IPS DF 6.9 (cell line): Measurements from ENCODE around the gene MYMX.
A peak's percentile ranks its signal among the peaks of the same experiment; 100 is the strongest.

Source experiments
- DNase-seq: peaks from one replicate; pipeline ENCODE4 v3.0.0-alpha.2; 2013; ENCODE audit warnings: low read depth, low spot score
- H3K27ac ChIP-seq: one replicate; pipeline ENCODE4 v1.5.1; 2013; ENCODE audit warnings: low read length, control low read depth
- H3K27me3 ChIP-seq: 2 replicates; pipeline ENCODE4 v1.6.1; 2013; ENCODE audit warnings: mild to moderate bottlenecking, low read length; ENCODE audit not compliant: control insufficient read depth, insufficient read depth
- H3K36me3 ChIP-seq: 2 replicates; pipeline ENCODE4 v1.6.1; 2013; ENCODE audit warnings: low read length; ENCODE audit not compliant: control insufficient read depth, insufficient read depth
- H3K4me1 ChIP-seq: 2 replicates; pipeline ENCODE4 v1.6.1; 2013; ENCODE audit warnings: low read length; ENCODE audit not compliant: control insufficient read depth, insufficient read depth
- H3K4me3 ChIP-seq: 2 replicates; pipeline ENCODE4 v1.5.1; 2013; ENCODE audit warnings: mild to moderate bottlenecking, low read length
- H3K9me3 ChIP-seq: 2 replicates; pipeline ENCODE4 v1.6.1; 2013; ENCODE audit warnings: low read length, inconsistent platforms; ENCODE audit not compliant: control insufficient read depth, insufficient read depth
- WGBS: extraction: QIAGEN DNeasy Blood & Tissue Kit; methylation state at CpG from one replicate; pipeline ENCODE4 v1.1.7; 2013; ENCODE audit warnings: mixed read lengths, missing lambda C conversion rate; ENCODE audit not compliant: insufficient read length, insufficient coverage; 5-methylcytosine and 5-hydroxymethylcytosine counted together

MYMX gene

GRCh38 chr6:44258325-44258863 is 41.7 kb downstream of the MYMX start:
- H3K27ac ChIP-seq = no peak overlapping the region
- H3K27me3 ChIP-seq = no peaks in the 10 kb centered on the region
- no CpG with 5 or more reads among the region's 9 CpGs for WGBS
- H3K9me3 ChIP-seq = no peaks in the 10 kb centered on the region
- DNase-seq = no peak
- H3K4me1 ChIP-seq = 0 out of 2 replicates have a peak, but pooled peaks cover 2% of the 10 kb centered on the region
- H3K36me3 ChIP-seq = peaks cover 18% of the 10 kb centered on the region
- no peak overlapping the region for H3K4me3 ChIP-seq

DNA sequence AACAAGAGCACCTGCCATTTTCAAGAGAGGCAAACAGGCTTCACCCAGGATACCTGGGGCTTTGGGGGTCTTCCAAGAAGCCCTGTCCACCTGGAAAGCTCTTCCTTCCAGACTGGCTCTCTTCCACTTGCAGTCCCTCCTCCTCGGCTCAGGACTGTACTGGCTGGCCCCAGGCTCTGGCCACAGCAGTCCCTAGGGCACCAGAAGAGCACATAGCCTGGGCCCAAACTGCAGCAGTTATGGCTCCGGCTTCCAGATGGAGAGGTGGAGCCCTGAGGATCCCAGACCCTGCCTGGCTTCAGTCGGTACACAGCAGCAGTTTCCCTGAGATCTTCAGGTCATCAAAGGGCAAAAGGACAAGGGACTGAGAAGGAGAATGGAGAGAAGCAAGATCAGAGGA is 42.2 kb downstream of the MYMX start:
- Histone ChIP-seq H3K4me1 (peaks cover 6% of the 10 kb centered on the region; the same call in 1 of the 2 replicates), H3K27me3 (no peaks in the 10 kb centered on the region), H3K36me3 (peaks cover 13% of the 10 kb centered on the region), H3K9me3 (no peaks in the 10 kb centered on the region), H3K27ac (no peak overlapping the region), H3K4me3 (no peak overlapping the region)
- no CpG with 5 or more reads among the region's 3 CpGs for WGBS
- no peak for DNase-seq

DNA sequence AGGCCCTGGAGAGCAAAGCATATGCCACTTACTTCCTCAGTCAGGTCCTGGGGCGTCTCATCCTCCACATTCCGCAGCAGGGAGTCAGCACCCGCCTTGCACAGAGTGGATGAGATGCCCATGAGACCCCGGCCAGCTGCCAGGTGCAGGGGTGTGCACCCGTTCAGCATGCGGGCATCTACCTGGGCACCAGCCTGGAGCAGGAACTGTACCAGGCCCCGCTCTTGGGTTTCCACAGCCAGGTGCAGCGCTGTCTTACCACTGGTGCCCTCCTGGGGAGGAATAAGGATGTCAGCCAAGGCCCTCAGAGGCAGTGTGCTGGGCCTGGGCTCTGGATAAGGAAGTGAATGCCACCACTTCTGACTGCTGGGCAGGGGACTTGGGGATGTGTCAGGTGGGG is 43.3 kb downstream of the MYMX start:
- H3K27ac ChIP-seq = no peak overlapping the region
- H3K27me3 ChIP-seq = no peaks in the 10 kb centered on the region
- H3K9me3 ChIP-seq = no peaks in the 10 kb centered on the region
- no peak for DNase-seq
- WGBS = no CpG with 5 or more reads among the region's 8 CpGs
- H3K4me1 ChIP-seq = peaks cover 8% of the 10 kb centered on the region; the same call in 1 of the 2 replicates
- no peak overlapping the region for H3K4me3 ChIP-seq
- H3K36me3 ChIP-seq = peaks cover 3% of the 10 kb centered on the region

- H3K4me1 ChIP-seq = peaks cover 8% of the 10 kb centered on the region; the same call in 1 of the 2 replicates
- H3K36me3 ChIP-seq = no peaks in the 10 kb centered on the region
- no peaks in the 10 kb centered on the region for H3K9me3 ChIP-seq
- H3K27ac ChIP-seq = no peak overlapping the region
- WGBS = no CpG with 5 or more reads among the region's 6 CpGs
- H3K4me3 ChIP-seq = no peak overlapping the region
- no peaks in the 10 kb centered on the region for H3K27me3 ChIP-seq
- no peak for DNase-seq
These were observed 43.9 kb downstream of the MYMX start for GRCh38 chr6:44260451-44261297.

DNA sequence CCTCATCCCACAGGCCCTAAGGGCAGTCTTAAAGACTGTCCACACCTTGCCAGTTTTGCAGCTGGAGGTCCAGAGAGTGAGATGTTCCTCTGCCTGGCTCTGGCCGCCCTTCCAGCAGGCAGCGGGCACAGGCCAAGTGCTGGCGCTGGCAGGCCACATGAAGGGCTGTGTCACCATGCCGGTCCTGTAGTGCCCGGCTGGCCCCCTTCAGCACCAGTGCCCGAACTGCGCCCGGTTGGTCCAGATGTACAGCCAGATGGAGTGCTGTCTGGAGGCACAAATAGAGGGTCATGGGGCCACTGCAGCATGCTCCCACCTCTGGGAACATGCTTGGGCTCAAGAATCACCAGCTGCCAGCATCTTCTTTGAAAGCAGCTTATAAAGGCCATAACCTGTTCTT is 44.9 kb downstream of the MYMX start:
- no peak for DNase-seq
- H3K4me3 ChIP-seq = no peak overlapping the region
- H3K9me3 ChIP-seq = no peaks in the 10 kb centered on the region
- H3K36me3 ChIP-seq = no peaks in the 10 kb centered on the region
- peaks cover 8% of the 10 kb centered on the region; the same call in 1 of the 2 replicates for H3K4me1 ChIP-seq
- H3K27ac ChIP-seq = no peak overlapping the region
- H3K27me3 ChIP-seq = no peaks in the 10 kb centered on the region
- no CpG with 5 or more reads among the region's 8 CpGs for WGBS

DNA sequence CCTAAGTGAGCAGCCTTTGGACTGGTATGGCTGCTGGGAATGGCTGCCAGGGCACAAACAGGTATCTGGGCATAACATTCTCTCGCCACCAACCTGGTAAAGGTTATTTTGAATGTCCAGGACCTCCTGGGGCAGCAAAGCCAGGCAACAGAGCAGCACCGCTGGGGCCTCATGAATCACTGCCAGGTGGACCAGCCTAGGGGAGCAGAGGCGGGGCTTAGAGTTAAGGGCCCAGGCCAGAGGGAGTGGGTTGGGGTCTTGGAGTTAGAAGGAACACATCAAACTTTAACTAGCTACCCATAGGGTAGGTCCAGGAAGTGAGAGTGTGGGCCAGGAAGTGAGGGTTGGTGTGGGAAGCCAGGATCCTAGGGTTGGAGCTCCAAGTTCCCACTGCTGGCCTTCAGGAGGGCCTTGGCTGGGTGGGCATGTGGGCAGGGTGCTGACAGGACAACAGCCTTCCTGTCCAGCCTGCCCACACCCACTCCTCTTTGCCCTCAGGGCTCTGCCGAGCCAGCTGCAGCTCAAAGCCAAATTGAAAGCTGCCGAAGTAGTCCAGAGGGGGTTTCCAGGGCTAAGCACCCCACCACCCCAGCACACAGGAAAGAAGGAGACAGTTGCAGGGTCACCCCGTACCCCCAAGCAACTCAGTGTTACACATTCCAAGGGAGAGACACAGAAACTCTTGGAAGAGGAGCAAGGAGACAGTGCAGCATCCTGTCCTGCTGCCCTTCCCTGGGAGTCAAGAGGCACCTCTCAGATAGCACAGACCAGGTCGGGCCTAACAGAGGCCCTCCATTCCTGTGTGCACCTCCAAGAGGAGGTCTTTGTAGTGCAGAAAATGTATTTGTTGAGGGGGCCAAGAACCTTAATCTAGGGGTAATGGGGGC is 46.0 kb downstream of the MYMX start:
- no peak overlapping the region for H3K27ac ChIP-seq
- no peak for DNase-seq
- peaks cover 8% of the 10 kb centered on the region; the same call in 1 of the 2 replicates for H3K4me1 ChIP-seq
- WGBS = no CpG with 5 or more reads among the region's 7 CpGs
- no peaks in the 10 kb centered on the region for H3K9me3 ChIP-seq
- H3K4me3 ChIP-seq = no peak overlapping the region
- H3K27me3 ChIP-seq = no peaks in the 10 kb centered on the region
- no peaks in the 10 kb centered on the region for H3K36me3 ChIP-seq

GRCh38 chr6:44263354-44264100 is 46.8 kb downstream of the MYMX start:
- no peak overlapping the region for H3K4me3 ChIP-seq
- H3K4me1 ChIP-seq = peaks cover 11% of the 10 kb centered on the region; the same call in 1 of the 2 replicates
- H3K27me3 ChIP-seq = no peaks in the 10 kb centered on the region
- H3K36me3 ChIP-seq = no peaks in the 10 kb centered on the region
- no CpG with 5 or more reads among the region's 9 CpGs for WGBS
- H3K27ac ChIP-seq = no peak overlapping the region
- no peak for DNase-seq
- no peaks in the 10 kb centered on the region for H3K9me3 ChIP-seq

GRCh38 chr6:44264154-44265006 is 47.7 kb downstream of the MYMX start:
- Histone ChIP-seq H3K27me3 (no peaks in the 10 kb centered on the region), H3K4me1 (peaks cover 12% of the 10 kb centered on the region; the same call in 1 of the 2 replicates), H3K27ac (no peak overlapping the region), H3K9me3 (no peaks in the 10 kb centered on the region), H3K4me3 (peak overlapping the region; percentile 68; the same call in 1 of the 2 replicates), H3K36me3 (no peaks in the 10 kb centered on the region)
- WGBS = no CpG with 5 or more reads among the region's 13 CpGs
- DNase-seq = no peak

DNA sequence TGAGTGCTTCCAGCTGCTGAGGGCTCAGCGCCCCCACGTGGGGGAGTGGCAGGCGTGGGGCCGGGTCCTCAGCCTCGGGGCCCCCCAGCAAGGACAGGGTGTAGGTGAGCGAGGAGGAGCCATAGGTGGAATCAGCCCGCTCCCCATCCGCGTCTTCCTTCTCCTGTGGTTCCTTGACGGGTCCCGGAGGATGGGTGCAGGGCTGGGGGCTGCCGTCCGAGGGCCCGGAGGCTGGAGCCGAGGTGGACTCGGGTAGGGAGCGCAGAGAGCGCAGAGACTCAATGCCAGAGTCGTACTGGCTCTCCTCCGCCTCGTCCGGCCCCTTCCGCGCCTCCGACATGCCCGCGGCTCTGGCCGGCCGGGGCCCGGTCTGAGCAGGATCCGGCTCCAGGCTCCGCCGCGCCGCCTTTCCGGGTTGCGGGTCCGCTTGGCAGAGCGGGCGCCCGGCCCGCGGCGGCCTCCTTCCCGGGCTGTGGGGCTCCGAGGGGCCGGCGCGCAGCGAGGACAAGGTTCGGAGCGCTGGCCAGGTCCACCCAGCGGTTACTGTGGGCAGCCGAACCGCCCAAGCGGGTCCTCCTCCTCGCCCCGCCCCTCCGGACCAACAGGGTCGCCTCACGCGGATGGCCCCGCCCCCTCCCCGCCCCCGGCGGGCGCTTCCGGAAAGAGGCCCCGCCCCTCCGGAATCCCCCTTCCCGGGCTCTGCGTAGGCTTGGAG is 48.4 kb downstream of the MYMX start, which contains the start of gene NFKBIE:
NFKBIE (minus strand) TSS at position 545 of the 715 bp plus-strand sequence; CDS start at position 340, 205 bp downstream.
- Histone ChIP-seq H3K27me3 (no peaks in the 10 kb centered on the region; the same call in 1 of the 2 replicates), H3K9me3 (no peaks in the 10 kb centered on the region), H3K4me3 (peak within 1 kb of the TSS; percentile 68), H3K27ac (no peak within 1 kb of the TSS), H3K4me1 (peaks cover 12% of the 10 kb centered on the region; the same call in 1 of the 2 replicates), H3K36me3 (no peaks in the 10 kb centered on the region)
- no CpG with 5 or more reads among the region's 72 CpGs for WGBS
- DNase-seq = no peak
